Measurements from ENCODE around the gene BEGAIN.

DNA sequence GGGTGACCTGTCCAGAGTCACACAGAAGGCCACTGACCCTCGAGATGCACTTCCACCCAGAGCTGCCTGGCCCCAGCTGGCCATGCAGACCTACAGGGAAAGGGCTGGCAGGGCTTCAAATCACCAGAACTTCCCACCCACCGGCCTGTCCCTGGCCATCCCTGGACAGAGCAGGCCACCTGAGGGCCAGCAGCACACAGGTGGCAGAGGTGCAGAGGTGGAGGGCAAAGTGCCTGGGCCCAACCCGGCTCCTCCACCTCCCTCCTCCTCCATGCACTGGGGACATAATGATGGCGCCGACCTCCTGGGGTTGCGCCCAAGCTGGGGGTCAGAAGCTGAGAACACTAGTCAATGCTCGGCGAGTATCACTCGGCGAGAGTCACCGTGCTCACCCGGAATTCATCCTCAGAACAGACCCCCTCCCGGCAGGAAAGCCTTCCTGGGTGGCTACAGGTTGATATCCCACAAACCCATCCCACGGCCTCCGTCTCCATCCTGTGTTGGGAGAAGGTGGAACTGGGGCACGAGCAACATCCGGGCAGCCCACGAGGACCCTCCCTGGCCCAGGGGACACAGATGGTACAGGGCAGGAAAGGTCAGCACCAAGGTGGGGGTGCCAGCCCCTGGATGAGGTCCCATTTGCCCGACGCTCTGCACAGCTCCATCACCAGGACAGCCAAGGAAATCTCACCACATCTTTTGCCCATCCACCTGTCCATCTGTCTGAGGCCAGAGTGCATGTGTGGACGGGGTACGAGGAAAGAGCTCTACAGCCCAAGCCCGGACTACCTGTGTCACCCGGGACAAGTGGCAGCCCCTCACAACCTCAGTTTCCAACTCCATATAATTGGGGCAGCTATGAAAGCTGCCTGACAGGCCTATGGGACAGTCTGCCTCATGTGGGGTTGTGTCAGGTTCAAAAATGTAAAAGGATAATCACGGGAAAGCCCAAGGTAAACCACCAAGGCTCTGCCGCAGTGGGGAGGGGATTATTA, 10.8 kb downstream of the BEGAIN start:
- TF ChIP-seq, protein P1, sequence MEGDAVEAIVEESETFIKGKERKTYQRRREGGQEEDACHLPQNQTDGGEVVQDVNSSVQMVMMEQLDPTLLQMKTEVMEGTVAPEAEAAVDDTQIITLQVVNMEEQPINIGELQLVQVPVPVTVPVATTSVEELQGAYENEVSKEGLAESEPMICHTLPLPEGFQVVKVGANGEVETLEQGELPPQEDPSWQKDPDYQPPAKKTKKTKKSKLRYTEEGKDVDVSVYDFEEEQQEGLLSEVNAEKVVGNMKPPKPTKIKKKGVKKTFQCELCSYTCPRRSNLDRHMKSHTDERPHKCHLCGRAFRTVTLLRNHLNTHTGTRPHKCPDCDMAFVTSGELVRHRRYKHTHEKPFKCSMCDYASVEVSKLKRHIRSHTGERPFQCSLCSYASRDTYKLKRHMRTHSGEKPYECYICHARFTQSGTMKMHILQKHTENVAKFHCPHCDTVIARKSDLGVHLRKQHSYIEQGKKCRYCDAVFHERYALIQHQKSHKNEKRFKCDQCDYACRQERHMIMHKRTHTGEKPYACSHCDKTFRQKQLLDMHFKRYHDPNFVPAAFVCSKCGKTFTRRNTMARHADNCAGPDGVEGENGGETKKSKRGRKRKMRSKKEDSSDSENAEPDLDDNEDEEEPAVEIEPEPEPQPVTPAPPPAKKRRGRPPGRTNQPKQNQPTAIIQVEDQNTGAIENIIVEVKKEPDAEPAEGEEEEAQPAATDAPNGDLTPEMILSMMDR (IDR thresholded peaks at IDR 0.05): no peak
- no peak for TF ChIP-seq POLR2AphosphoS5 (IDR thresholded peaks at IDR 0.05)

All from suprapubic skin (tissue), 3 donors.